Measurements from ENCODE around the gene TEX52.

GRCh38 chr12:2836574-2836973 is 20.3 kb downstream of the TEX52 start:
- TF ChIP-seq CTCF (IDR thresholded peaks at IDR 0.05) (no peak), POLR2A (IDR thresholded peaks at IDR 0.05) (no peak)

All from uterus (tissue), 2 donors.